Measurements from ENCODE around the gene TMEM225B.

- TF ChIP-seq POLR2AphosphoS5 (IDR thresholded peaks at IDR 0.05; ENCODE audit: low read depth, low read length) (no peak), POLR2A (IDR thresholded peaks at IDR 0.05; ENCODE audit: low read depth, low read length) (no peak)
Measured at GRCh38 chr7:99601656-99602310, 3.7 kb downstream of the TMEM225B start.
